GM12878 (cell line): ENCODE measurements around the gene CACNA1S. TPM values are rescaled to one million over a fixed set of nuclear protein-coding genes. Genes with fewer than 3 reads are reported as not detected.
A peak's percentile ranks its signal among the peaks of the same experiment; 100 is the strongest.

Experiments used
- BCL3 ChIP-seq: IDR thresholded peaks from 2 replicates; pipeline ENCODE4 v1.6.1; 2011; ENCODE audit warnings: borderline replicate concordance, low read depth, mild to moderate bottlenecking, moderate library complexity, low read length; ENCODE audit not compliant: insufficient read depth, poor library complexity, severe bottlenecking
- CBFB ChIP-seq: IDR thresholded peaks from 2 replicates; pipeline ENCODE4 v1.6.1; 2016; ENCODE audit warnings: antibody characterized with exemption, low read depth
- CHD2 ChIP-seq: IDR thresholded peaks from 2 replicates; pipeline ENCODE4 v1.6.1; 2011; ENCODE audit warnings: low read depth, low read length, improper control_type of control experiment, borderline replicate concordance
- EED ChIP-seq: sonication (generic); IDR thresholded peaks from 2 replicates; pipeline ENCODE4 v1.6.1; 2016; ENCODE audit warnings: antibody characterized with exemption, low read depth
- ELK1 ChIP-seq: IDR thresholded peaks from 2 replicates; pipeline ENCODE4 v1.6.1; 2012; ENCODE audit warnings: low read depth, low read length, improper control_type of control experiment
- EP300 ChIP-seq, 2 experiments: fragments of 150-350 bp in 1 of 2; IDR thresholded peaks; 2 replicates each; pipeline ENCODE4 v1.6.1; 2011 to 2012; ENCODE audit warnings: low read depth in 2 of 2, low read length in 2 of 2, borderline replicate concordance in 1 of 2, improper control_type of control experiment in 1 of 2, inconsistent platforms in 1 of 2; ENCODE audit not compliant: control insufficient read depth in 1 of 2
- ESRRA ChIP-seq: IDR thresholded peaks from 2 replicates; pipeline ENCODE4 v1.6.1; 2012; ENCODE audit warnings: mild to moderate bottlenecking, low read length, improper control_type of control experiment
- HDAC2 ChIP-seq: fragments of 200-600 bp; sonication (generic); IDR thresholded peaks from 2 replicates; pipeline ENCODE4 v1.6.1; 2017
- IKZF2 ChIP-seq, 2 experiments: fragments of 450-650 bp; IDR thresholded peaks; 2 replicates each; pipeline ENCODE4 v1.6.1; 2017; ENCODE audit warnings: mild to moderate bottlenecking in 2 of 2, moderate library complexity in 2 of 2
- KDM1A ChIP-seq: fragments of 200-600 bp; sonication (generic); IDR thresholded peaks from 2 replicates; pipeline ENCODE4 v1.6.1; 2016; ENCODE audit warnings: borderline replicate concordance
- MLLT1 ChIP-seq: fragments of 450-650 bp; IDR thresholded peaks from 2 replicates; pipeline ENCODE4 v1.6.1; 2016; ENCODE audit warnings: mild to moderate bottlenecking
- NKRF ChIP-seq: fragments of 450-650 bp; conservative IDR thresholded peaks from 2 replicates; pipeline ENCODE4 v1.6.1; 2017; ENCODE audit warnings: mild to moderate bottlenecking, moderate library complexity
- PBX3 ChIP-seq: IDR thresholded peaks from 2 replicates; pipeline ENCODE4 v1.6.1; 2011; ENCODE audit warnings: mild to moderate bottlenecking, low read depth, low read length, moderate library complexity; ENCODE audit not compliant: insufficient replicate concordance
- POLR2AphosphoS2 ChIP-seq: IDR thresholded peaks from 2 replicates; pipeline ENCODE4 v1.6.1; 2011; ENCODE audit warnings: low read depth, mild to moderate bottlenecking, low read length, improper control_type of control experiment, moderate library complexity
- SMAD1 ChIP-seq: fragments of 450-650 bp; IDR thresholded peaks from 2 replicates; pipeline ENCODE4 v1.6.1; 2018; ENCODE audit warnings: mild to moderate bottlenecking, low read depth; ENCODE audit not compliant: partially characterized antibody
- SREBF2 ChIP-seq: IDR thresholded peaks from 2 replicates; pipeline ENCODE4 v1.6.1; 2012; ENCODE audit warnings: mild to moderate bottlenecking, low read length
- ZBED1 ChIP-seq: IDR thresholded peaks from 2 replicates; pipeline ENCODE4 v1.6.1; 2016; ENCODE audit warnings: borderline replicate concordance
- ZBTB4 ChIP-seq: fragments of 450-650 bp; formaldehyde crosslinking; IDR thresholded peaks from 2 replicates; pipeline ENCODE4 v1.4.0; 2022; ENCODE audit warnings: mild to moderate bottlenecking, moderate library complexity
- ZNF217 ChIP-seq: fragments of 450-650 bp; IDR thresholded peaks from 2 replicates; pipeline ENCODE4 v1.6.1; 2017; ENCODE audit warnings: antibody characterized with exemption, mild to moderate bottlenecking
- polyA plus RNA-seq, 11 experiments: library from polyadenylated mRNA; depleted of rRNA in 4 of 11; unstranded in 6 of 11; stranded (reverse) in 5 of 11; fragments of >200 nt; fragmentation: Nextera tagmentation in 4 of 11; fragmentation: Illumina TruSeq in 1 of 11; extraction: Ambion mirVana in 4 of 11; extraction: Trizol in 1 of 11; gene quantifications; 1 replicate in 1 of 11; 2 replicates in 10 of 11; pipeline versions ENCODE4 v1.2.1 to v1.2.3, GENCODE V29; 2011 to 2016; ENCODE audit warnings: inconsistent platforms in 2 of 11, missing spikeins in 2 of 11, low read depth in 1 of 11
- total RNA-seq, 4 experiments: library from RNA; depleted of rRNA in 3 of 4; stranded (reverse); fragments of >200 nt in 3 of 4; fragmentation: Illumina TruSeq in 1 of 4; extraction: Trizol in 1 of 4; gene quantifications; 2 replicates each; pipeline versions ENCODE4 v1.2.1 to v1.2.3, GENCODE V29; 2013 to 2021

The CACNA1S gene
- total and polyA plus RNA-seq, 10 of the 15 experiments (the other 5 are each of a cell fraction or from before 2014, with no cell fraction given), result under 0.01 to 0.04 (median 0.02) TPM; not detected in 6

- TF ChIP-seq IKZF2 (IDR thresholded peaks at IDR 0.05), result no peak
- peak; percentile 97 for TF ChIP-seq PBX3
- TF ChIP-seq MLLT1, result no peak
- TF ChIP-seq HDAC2, result no peak
- TF ChIP-seq EED, result no peak
- no peak for TF ChIP-seq ZBTB4
- no peak for TF ChIP-seq ELK1
- no peak for TF ChIP-seq SREBF2
- no peak for TF ChIP-seq ESRRA
- no peak for TF ChIP-seq BCL3
- no peak for TF ChIP-seq EP300 (IDR thresholded peaks at IDR 0.05; ENCODE audit: borderline replicate concordance in 1 of 2, control insufficient read depth in 1 of 2, low read depth in 2 of 2, low read length in 2 of 2)
- TF ChIP-seq ZBED1, result no peak
- no peak for TF ChIP-seq CBFB
- TF ChIP-seq CHD2, result peak; percentile 85
- no peak for TF ChIP-seq ZNF217
- TF ChIP-seq POLR2AphosphoS2, result no peak
- TF ChIP-seq SMAD1, result no peak
- no peak for TF ChIP-seq NKRF
- no peak for TF ChIP-seq KDM1A
These were observed 42.4 kb upstream of the CACNA1S start, which contains the start of gene TMEM9 (continued) for GRCh38 chr1:201154389-201155165.
